ENCODE results near the gene WIPF1.

The WIPF1 gene

GRCh38 chr2:174544802-174545201 lies 52.8 kb downstream of the WIPF1 start:
- DNase-seq (ENCODE audit: low read depth in 1 of 2, low spot score in 1 of 2) = no peak

GRCh38 chr2:174544156-174544555 lies 53.4 kb downstream of the WIPF1 start:
- no peak for DNase-seq (ENCODE audit: low read depth in 1 of 2, low spot score in 1 of 2)

GRCh38 chr2:174540893-174541292 lies 56.7 kb downstream of the WIPF1 start:
- no peak for DNase-seq (ENCODE audit: low read depth in 1 of 2, low spot score in 1 of 2)

- DNase-seq (ENCODE audit: low read depth in 1 of 2, low spot score in 1 of 2) = no peak
These were observed 61.6 kb downstream of the WIPF1 start for GRCh38 chr2:174535757-174536703.

- no peak for DNase-seq (ENCODE audit: low read depth in 1 of 2, low spot score in 1 of 2)
These were observed 62.5 kb downstream of the WIPF1 start for GRCh38 chr2:174535083-174535482.

GRCh38 chr2:174529916-174530315 lies 67.7 kb downstream of the WIPF1 start:
- DNase-seq (ENCODE audit: low read depth in 1 of 2, low spot score in 1 of 2) = no peak

GRCh38 chr2:174527959-174528358 lies 69.6 kb downstream of the WIPF1 start:
- no peak for DNase-seq (ENCODE audit: low read depth in 1 of 2, low spot score in 1 of 2)

- DNase-seq (ENCODE audit: low read depth in 1 of 2, low spot score in 1 of 2) = no peak
These were observed 70.4 kb downstream of the WIPF1 start for GRCh38 chr2:174527101-174527721.

GRCh38 chr2:174524527-174524926 lies 73.1 kb downstream of the WIPF1 start:
- DNase-seq (ENCODE audit: low read depth in 1 of 2, low spot score in 1 of 2) = no peak

- DNase-seq (ENCODE audit: low read depth in 1 of 2, low spot score in 1 of 2) = no peak
These were observed 75.1 kb downstream of the WIPF1 start for GRCh38 chr2:174522553-174522952.

- no peak for DNase-seq (ENCODE audit: low read depth in 1 of 2, low spot score in 1 of 2)
These were observed 79.2 kb downstream of the WIPF1 start for GRCh38 chr2:174518395-174518794.

- no peak for DNase-seq (ENCODE audit: low read depth in 1 of 2, low spot score in 1 of 2)
These were observed 80.9 kb downstream of the WIPF1 start for GRCh38 chr2:174516501-174517378.

- no peak for DNase-seq (ENCODE audit: low read depth in 1 of 2, low spot score in 1 of 2)
These were observed 85.3 kb downstream of the WIPF1 start for GRCh38 chr2:174512345-174512744.

GRCh38 chr2:174511580-174512260 lies 85.9 kb downstream of the WIPF1 start:
- DNase-seq (ENCODE audit: low read depth in 1 of 2, low spot score in 1 of 2) = no peak

GRCh38 chr2:174510583-174511189 lies 86.9 kb downstream of the WIPF1 start:
- no peak for DNase-seq (ENCODE audit: low read depth in 1 of 2, low spot score in 1 of 2)

All from activated T-helper 1 cell treated with anti-CD3 and anti-CD28 coated beads, Interleukin-2, amount 50 U/mL, for 16 hours (primary cell).